Activated naive CD8-positive, alpha-beta T cell treated with anti-CD3 and anti-CD28 coated beads, Interleukin-2, amount 10 ng/mL, durations not matched to agents 7 days and 5 days (primary cell): ENCODE data around the gene MVD. TPM values are rescaled to one million over a fixed set of nuclear protein-coding genes. Genes with fewer than 3 reads are reported as not detected.

ENCODE experiments used
- ATAC-seq: fragments of 150-1000 bp; cut with Tn5 transposase; one replicate; pipeline ENCODE4 v1.10.0; 2021; ENCODE audit warnings: low read depth, moderate library complexity
- POLR2A ChIA-PET: fragments of 350-600 bp; sonication (Branson Sonifier 250); formaldehyde crosslinking; loops from one replicate; lab custom pipeline; 2021; ENCODE audit warnings: antibody characterized with exemption; lab: Charles Lee
- DNase-seq: peaks from one replicate; pipeline ENCODE4 v3.0.0; 2021
- H3K27ac Mint-ChIP-seq: one replicate; pipeline ENCODE4 v1.8.0; 2022; ENCODE audit warnings: mild to moderate bottlenecking, mixed read lengths
- H3K27me3 Mint-ChIP-seq: one replicate; pipeline ENCODE4 v1.8.0; 2022; ENCODE audit warnings: mild to moderate bottlenecking, moderate library complexity, mixed read lengths
- H3K36me3 Mint-ChIP-seq: one replicate; pipeline ENCODE4 v1.8.0; 2021; ENCODE audit warnings: mild to moderate bottlenecking, mixed read lengths
- H3K4me1 Mint-ChIP-seq: one replicate; pipeline ENCODE4 v1.8.0; 2021; ENCODE audit warnings: mixed read lengths
- H3K4me3 Mint-ChIP-seq: one replicate; pipeline ENCODE4 v1.8.0; 2022; ENCODE audit warnings: mild to moderate bottlenecking, moderate library complexity, mixed read lengths
- H3K9me3 Mint-ChIP-seq: one replicate; pipeline ENCODE4 v1.8.0; 2021; ENCODE audit warnings: mixed read lengths
- total RNA-seq, 2 experiments: library from RNA; stranded (reverse); gene quantifications; one replicate each; pipeline ENCODE4 v1.2.3, GENCODE V29; 2021

The MVD gene
- total RNA-seq, 2 experiments from 2014 or later, result 80.7 to 84.2 TPM

- no peak for DNase-seq
- Mint-ChIP-seq H3K4me3 (no peak overlapping the region), H3K4me1 (peaks cover 7% of the 10 kb centered on the region), H3K9me3 (no peaks in the 10 kb centered on the region), H3K27ac (no peak overlapping the region), H3K27me3 (no peaks in the 10 kb centered on the region), H3K36me3 (peaks cover 8% of the 10 kb centered on the region)
- POLR2A ChIA-PET, result no interaction called here
- ATAC-seq, result no peak
Observed at GRCh38 chr16:88624977-88625576, 37.8 kb downstream of the MVD start.

- POLR2A ChIA-PET, result no interaction called here
- no peak for DNase-seq
- H3K36me3 Mint-ChIP-seq, result peaks cover 8% of the 10 kb centered on the region
- H3K27ac Mint-ChIP-seq, result no peak overlapping the region
- H3K4me1 Mint-ChIP-seq, result peaks cover 12% of the 10 kb centered on the region
- H3K4me3 Mint-ChIP-seq, result no peak overlapping the region
- ATAC-seq, result no peak
- no peaks in the 10 kb centered on the region for H3K9me3 Mint-ChIP-seq
- H3K27me3 Mint-ChIP-seq, result no peaks in the 10 kb centered on the region
Observed at GRCh38 chr16:88624481-88624880, 38.4 kb downstream of the MVD start.

GRCh38 chr16:88623858-88624257, 39.0 kb downstream of the MVD start:
- H3K36me3 Mint-ChIP-seq, result peaks cover 8% of the 10 kb centered on the region
- no peaks in the 10 kb centered on the region for H3K9me3 Mint-ChIP-seq
- DNase-seq (no peak), ATAC-seq (no peak)
- H3K4me1 Mint-ChIP-seq, result peaks cover 17% of the 10 kb centered on the region
- H3K27me3 Mint-ChIP-seq, result no peaks in the 10 kb centered on the region
- no peak overlapping the region for H3K27ac Mint-ChIP-seq
- POLR2A ChIA-PET, result interaction anchor here (0.9 kb wide), 1 partner anchor 10 kb away, joined by 3 read pairs; no protein-coding TSS in a partner anchor
- H3K4me3 Mint-ChIP-seq, result no peak overlapping the region

- POLR2A ChIA-PET, result interaction anchor here (0.9 kb wide), 1 partner anchor 11 kb away, joined by 3 read pairs; no protein-coding TSS in a partner anchor
- H3K4me3 Mint-ChIP-seq, result no peak overlapping the region
- H3K27me3 Mint-ChIP-seq, result no peaks in the 10 kb centered on the region
- no peak for DNase-seq
- no peaks in the 10 kb centered on the region for H3K9me3 Mint-ChIP-seq
- H3K27ac Mint-ChIP-seq, result no peak overlapping the region
- H3K36me3 Mint-ChIP-seq, result peaks cover 8% of the 10 kb centered on the region
- ATAC-seq, result no peak
- H3K4me1 Mint-ChIP-seq, result peaks cover 19% of the 10 kb centered on the region
Observed at GRCh38 chr16:88622866-88623265, 40.0 kb downstream of the MVD start.

GRCh38 chr16:88622125-88622524, 40.8 kb downstream of the MVD start:
- Mint-ChIP-seq H3K4me3 (no peak overlapping the region), H3K4me1 (peaks cover 19% of the 10 kb centered on the region), H3K9me3 (no peaks in the 10 kb centered on the region), H3K27ac (peak overlapping the region; percentile 7), H3K36me3 (peaks cover 8% of the 10 kb centered on the region), H3K27me3 (no peaks in the 10 kb centered on the region)
- DNase-seq (no peak), ATAC-seq (no peak)
- POLR2A ChIA-PET, result no interaction called here

- POLR2A ChIA-PET, result interaction anchor here (0.6 to 2.0 kb wide), 10 partner anchors 9 to 165 kb away, joined by 3 to 8 read pairs (median 4); partner anchors contain the start of genes MVD and ZC3H18
- Mint-ChIP-seq H3K9me3 (no peaks in the 10 kb centered on the region), H3K36me3 (peaks cover 5% of the 10 kb centered on the region), H3K4me3 (peak overlapping the region; percentile 50), H3K4me1 (peaks cover 19% of the 10 kb centered on the region), H3K27me3 (no peaks in the 10 kb centered on the region), H3K27ac (peak overlapping the region; percentile 81)
- ATAC-seq, result peak; percentile 77
- peak; percentile 55 for DNase-seq
Observed at GRCh38 chr16:88619859-88620815, 42.8 kb downstream of the MVD start.

GRCh38 chr16:88618956-88619667, 43.8 kb downstream of the MVD start:
- H3K27ac Mint-ChIP-seq, result peak overlapping the region; percentile 81
- peaks cover 5% of the 10 kb centered on the region for H3K36me3 Mint-ChIP-seq
- H3K4me3 Mint-ChIP-seq, result no peak overlapping the region
- ATAC-seq, result no peak
- H3K27me3 Mint-ChIP-seq, result no peaks in the 10 kb centered on the region
- H3K4me1 Mint-ChIP-seq, result peaks cover 19% of the 10 kb centered on the region
- no peak for DNase-seq
- POLR2A ChIA-PET, result interaction anchor here (0.8 to 2.0 kb wide), 6 partner anchors 10 to 85 kb away, joined by 3 to 8 read pairs (median 6); partner anchors contain the start of gene ZC3H18
- H3K9me3 Mint-ChIP-seq, result no peaks in the 10 kb centered on the region

- DNase-seq (no peak), ATAC-seq (no peak)
- peaks cover 5% of the 10 kb centered on the region for H3K36me3 Mint-ChIP-seq
- peak overlapping the region; percentile 81 for H3K27ac Mint-ChIP-seq
- H3K4me1 Mint-ChIP-seq, result peaks cover 19% of the 10 kb centered on the region
- H3K9me3 Mint-ChIP-seq, result no peaks in the 10 kb centered on the region
- POLR2A ChIA-PET, result no interaction called here
- H3K27me3 Mint-ChIP-seq, result no peaks in the 10 kb centered on the region
- no peak overlapping the region for H3K4me3 Mint-ChIP-seq
Observed at GRCh38 chr16:88618182-88618955, 44.5 kb downstream of the MVD start.

GRCh38 chr16:88617268-88618031, 45.4 kb downstream of the MVD start:
- Mint-ChIP-seq H3K36me3 (peaks cover 1% of the 10 kb centered on the region), H3K4me1 (peaks cover 21% of the 10 kb centered on the region), H3K27ac (no peak overlapping the region), H3K9me3 (no peaks in the 10 kb centered on the region), H3K27me3 (no peaks in the 10 kb centered on the region), H3K4me3 (no peak overlapping the region)
- no peak for ATAC-seq
- DNase-seq, result no peak
- POLR2A ChIA-PET, result interaction anchor here (1.3 kb wide), 1 partner anchor 85 kb away, joined by 3 read pairs; no protein-coding TSS in a partner anchor

- Mint-ChIP-seq H3K27me3 (no peaks in the 10 kb centered on the region), H3K4me3 (no peak overlapping the region), H3K36me3 (peaks cover 1% of the 10 kb centered on the region), H3K9me3 (no peaks in the 10 kb centered on the region), H3K27ac (no peak overlapping the region), H3K4me1 (peaks cover 21% of the 10 kb centered on the region)
- no peak for DNase-seq
- no peak for ATAC-seq
- POLR2A ChIA-PET, result interaction anchor here (1.3 kb wide), 1 partner anchor 86 kb away, joined by 3 read pairs; no protein-coding TSS in a partner anchor
Observed at GRCh38 chr16:88616736-88617135, 46.2 kb downstream of the MVD start.

- Mint-ChIP-seq H3K4me1 (peaks cover 21% of the 10 kb centered on the region), H3K27me3 (no peaks in the 10 kb centered on the region), H3K9me3 (no peaks in the 10 kb centered on the region), H3K36me3 (peaks cover 1% of the 10 kb centered on the region), H3K4me3 (no peak overlapping the region), H3K27ac (no peak overlapping the region)
- POLR2A ChIA-PET, result interaction anchor here (1.3 kb wide), 1 partner anchor 86 kb away, joined by 3 read pairs; no protein-coding TSS in a partner anchor
- ATAC-seq (no peak), DNase-seq (no peak)
Observed at GRCh38 chr16:88616320-88616719, 46.6 kb downstream of the MVD start.
